GM12872 (cell line): ENCODE measurements around the gene MTCL1.

Source experiments
- CTCF ChIP-seq: IDR thresholded peaks from 3 replicates; pipeline ENCODE4 v1.5.1; 2011; ENCODE audit warnings: low read depth, mild to moderate bottlenecking, low read length, moderate library complexity; ENCODE audit not compliant: insufficient read depth

The MTCL1 gene

GRCh38 chr18:8793445-8794155 lies 88.2 kb downstream of the MTCL1 start:
- TF ChIP-seq CTCF = no peak

- TF ChIP-seq CTCF = no peak
These were observed 89.0 kb downstream of the MTCL1 start for GRCh38 chr18:8794156-8794933.

GRCh38 chr18:8794934-8795280 lies 89.6 kb downstream of the MTCL1 start:
- no peak for TF ChIP-seq CTCF

GRCh38 chr18:8795586-8796325 lies 90.4 kb downstream of the MTCL1 start:
- TF ChIP-seq CTCF = no peak

- TF ChIP-seq CTCF = no peak
These were observed 91.8 kb downstream of the MTCL1 start for GRCh38 chr18:8797206-8797605.

GRCh38 chr18:8799001-8799400 lies 93.6 kb downstream of the MTCL1 start:
- no peak for TF ChIP-seq CTCF
